GM12892 (cell line): ENCODE data around the gene SMIM13.
A peak's percentile ranks its signal among the peaks of the same experiment; 100 is the strongest.
"Not testable (repeated sequence)": the region's sequence is repeated elsewhere in the genome, so short reads cannot be mapped to it uniquely, and the experiment has no call there.

ENCODE experiments used
- DNase-seq: peaks from one replicate; pipeline ENCODE4 v3.0.0; 2011; ENCODE audit not compliant: insufficient read length
- FAIRE-seq: peaks from 2 replicates; lab custom pipeline; 2011; peaks lifted over from hg19 to GRCh38; lab: Jason Lieb, UNC
- POLR2A ChIP-seq: IDR thresholded peaks from 2 replicates; pipeline ENCODE4 v1.6.1; 2011; ENCODE audit warnings: low read depth, low read length, control low read depth
- POLR2AphosphoS5 ChIP-seq: IDR thresholded peaks from 2 replicates; pipeline ENCODE4 v1.6.1; 2011; ENCODE audit warnings: low read depth, low read length, control low read depth
- TAF1 ChIP-seq: IDR thresholded peaks from 2 replicates; pipeline ENCODE4 v1.6.1; 2011; ENCODE audit warnings: low read depth, mild to moderate bottlenecking, control low read depth, low read length, borderline replicate concordance

Gene SMIM13

GRCh38 chr6:11064836-11065235, 28.8 kb upstream of the SMIM13 start:
- DNase-seq (no peak), FAIRE-seq (no peak)
- TF ChIP-seq TAF1 (no peak), POLR2A (no peak), POLR2AphosphoS5 (no peak)

GRCh38 chr6:11065436-11066202, 28.0 kb upstream of the SMIM13 start:
- FAIRE-seq (no peak), DNase-seq (no peak)
- TF ChIP-seq POLR2A, result no peak

- no peak for TF ChIP-seq POLR2A
- TF ChIP-seq TAF1, result no peak
- no peak for TF ChIP-seq POLR2AphosphoS5
- DNase-seq (no peak), FAIRE-seq (no peak)
These were observed 26.9 kb upstream of the SMIM13 start for GRCh38 chr6:11066505-11067347.

DNA sequence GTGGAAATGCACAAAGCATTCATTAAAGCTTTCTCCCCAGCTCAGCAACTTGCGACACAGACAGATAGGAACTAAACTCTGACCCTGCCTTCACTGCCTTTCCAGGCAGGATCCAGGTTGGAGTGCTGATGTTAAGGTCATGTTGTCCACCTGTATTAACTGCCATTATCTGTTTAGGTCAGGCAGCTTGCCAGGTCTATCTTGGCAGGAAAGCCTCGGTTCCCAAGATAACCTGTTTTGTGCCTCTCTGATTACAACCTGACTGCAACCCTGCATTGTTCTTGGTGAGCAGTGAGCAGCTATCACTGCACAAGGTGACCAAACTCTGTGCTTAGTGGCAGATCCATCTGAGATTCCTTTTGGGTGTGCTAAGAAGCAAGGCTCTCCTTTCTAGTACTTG, 26.3 kb upstream of the SMIM13 start:
- TF ChIP-seq TAF1, result no peak
- TF ChIP-seq POLR2A, result no peak
- no peak for TF ChIP-seq POLR2AphosphoS5
- no peak for FAIRE-seq
- DNase-seq, result no peak

DNA sequence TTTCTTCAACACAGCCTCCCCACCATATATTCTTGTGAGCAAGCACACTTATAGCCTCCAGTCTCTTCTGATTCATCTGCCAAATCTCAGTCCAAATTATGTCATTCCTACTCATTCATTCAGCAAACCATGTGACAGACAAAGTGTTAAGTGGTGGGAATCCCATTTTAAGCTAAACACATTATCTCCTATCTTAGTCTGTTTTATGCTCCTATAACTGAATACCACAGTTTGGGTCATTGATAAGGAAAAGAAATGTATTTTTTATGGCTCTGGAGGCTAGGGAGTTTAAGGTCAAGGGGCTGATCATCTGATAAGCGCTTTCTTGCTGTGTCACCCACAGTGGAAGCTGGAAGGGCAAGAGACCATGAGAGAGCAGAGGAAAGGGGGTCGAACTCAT, 23.9 kb upstream of the SMIM13 start:
- DNase-seq, result no peak
- TF ChIP-seq POLR2AphosphoS5, result no peak
- TF ChIP-seq TAF1, result no peak
- no peak for TF ChIP-seq POLR2A
- no peak for FAIRE-seq

GRCh38 chr6:11072101-11072500, 21.5 kb upstream of the SMIM13 start:
- FAIRE-seq, result no peak
- TF ChIP-seq POLR2A (no peak), TAF1 (no peak), POLR2AphosphoS5 (no peak)
- DNase-seq, result no peak

DNA sequence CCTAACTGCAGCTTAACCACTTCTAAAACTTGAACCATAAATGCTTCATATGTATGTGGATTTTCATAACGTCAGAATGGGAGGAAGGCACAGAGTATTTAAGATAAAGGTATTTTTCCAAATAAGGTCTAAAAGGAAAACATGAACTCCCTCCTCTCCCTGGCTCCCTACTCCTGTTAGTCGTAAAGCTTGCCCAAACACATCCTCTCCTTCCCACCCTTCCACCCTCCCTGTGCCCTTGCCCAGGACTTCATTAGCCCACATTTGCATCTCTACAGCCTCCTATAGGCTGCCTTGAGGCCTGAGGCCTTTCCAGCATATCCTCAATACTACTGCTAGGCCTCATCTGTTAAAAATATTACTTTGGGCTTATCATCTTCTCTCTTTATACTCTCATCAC, 17.1 kb upstream of the SMIM13 start:
- no peak for DNase-seq
- FAIRE-seq, result peak; percentile 9
- no peak for TF ChIP-seq TAF1
- no peak for TF ChIP-seq POLR2A
- no peak for TF ChIP-seq POLR2AphosphoS5

GRCh38 chr6:11078266-11078665, 15.4 kb upstream of the SMIM13 start:
- TF ChIP-seq POLR2AphosphoS5 (no peak), TAF1 (no peak), POLR2A (no peak)
- no peak for FAIRE-seq

DNA sequence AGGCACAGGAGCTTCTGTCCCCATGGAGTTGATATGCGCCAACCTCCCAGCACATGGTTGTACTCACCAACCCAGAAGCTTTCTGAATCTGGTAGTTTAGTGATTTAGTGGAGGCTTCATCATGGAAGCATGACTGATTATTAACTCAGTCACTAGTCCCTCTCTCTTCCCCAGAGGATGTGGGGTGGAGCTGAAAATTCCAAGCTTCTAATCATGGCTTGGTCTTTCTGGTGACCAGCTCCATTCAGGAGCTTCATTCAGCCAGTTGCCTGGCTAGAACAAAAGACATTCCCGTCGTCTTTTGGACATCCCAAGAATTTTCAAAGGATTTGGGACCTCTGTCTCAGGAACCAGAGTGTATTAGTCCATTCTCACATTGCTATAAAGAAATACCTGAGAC, 13.3 kb upstream of the SMIM13 start:
- no peak for TF ChIP-seq POLR2A
- DNase-seq (no peak), FAIRE-seq (no peak)

More at GRCh38 chr6:11078266-11078665, 15.4 kb upstream of the SMIM13 start:
- DNase-seq, result no peak

- FAIRE-seq (no peak), DNase-seq (no peak)
- TF ChIP-seq POLR2AphosphoS5 (no peak), POLR2A (no peak), TAF1 (no peak)
These were observed 10.1 kb upstream of the SMIM13 start for GRCh38 chr6:11083491-11083890.

DNA sequence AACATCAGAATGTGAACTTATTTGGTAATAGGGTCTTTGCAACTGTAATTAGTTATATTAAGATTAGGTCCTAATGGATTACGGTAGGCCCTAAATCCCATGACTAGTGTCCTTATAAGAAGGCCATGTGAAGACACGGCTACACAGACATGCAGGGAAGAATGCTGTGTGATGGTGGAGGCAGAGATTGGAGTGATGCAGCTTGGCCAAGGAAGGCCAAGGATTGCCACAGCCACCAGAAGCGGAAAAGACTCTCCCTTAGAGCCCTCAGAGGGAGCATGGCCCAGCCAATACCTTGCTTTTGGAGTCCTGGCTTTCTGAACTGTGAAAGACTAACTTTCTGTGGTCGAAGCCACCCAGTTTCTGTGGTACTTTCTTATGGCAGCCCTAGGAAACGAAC, 9.7 kb upstream of the SMIM13 start:
- no peak for DNase-seq
- FAIRE-seq, result no peak
- TF ChIP-seq POLR2A (no peak), TAF1 (no peak), POLR2AphosphoS5 (no peak)

DNA sequence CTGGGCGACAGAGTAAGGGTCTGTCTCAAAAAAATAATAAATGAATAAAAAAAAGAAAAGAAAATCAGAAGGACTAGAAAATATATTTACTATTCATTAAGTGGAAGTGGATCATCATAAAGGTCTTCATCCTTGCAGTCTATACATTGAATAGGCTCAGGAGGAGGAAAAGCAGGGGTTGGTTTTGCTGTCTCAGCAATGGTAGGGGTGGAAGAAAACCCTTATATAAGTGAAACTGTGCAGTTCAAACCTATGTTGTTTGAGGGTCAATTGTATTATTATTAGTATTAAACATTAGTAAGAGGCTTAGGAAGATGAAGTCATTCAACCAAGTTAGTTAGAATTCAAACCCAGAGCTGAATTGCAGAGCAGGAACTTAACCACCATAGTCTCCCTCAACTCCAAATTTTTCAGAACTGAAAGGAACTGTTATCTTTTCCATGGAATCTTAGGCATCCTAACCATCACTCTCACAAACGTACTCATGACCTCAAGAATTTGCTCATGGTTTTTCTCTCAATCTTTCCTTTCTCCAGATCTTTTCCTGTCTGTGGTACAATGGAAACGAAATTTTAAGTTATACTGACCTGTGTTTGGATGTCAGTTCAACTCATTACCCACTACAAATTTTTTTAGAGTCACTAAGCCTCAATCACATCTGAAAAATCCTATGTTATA, 7.7 kb upstream of the SMIM13 start:
- FAIRE-seq, result no peak
- TF ChIP-seq POLR2A, result no peak
- no peak for TF ChIP-seq TAF1
- no peak for TF ChIP-seq POLR2AphosphoS5
- no peak for DNase-seq

DNA sequence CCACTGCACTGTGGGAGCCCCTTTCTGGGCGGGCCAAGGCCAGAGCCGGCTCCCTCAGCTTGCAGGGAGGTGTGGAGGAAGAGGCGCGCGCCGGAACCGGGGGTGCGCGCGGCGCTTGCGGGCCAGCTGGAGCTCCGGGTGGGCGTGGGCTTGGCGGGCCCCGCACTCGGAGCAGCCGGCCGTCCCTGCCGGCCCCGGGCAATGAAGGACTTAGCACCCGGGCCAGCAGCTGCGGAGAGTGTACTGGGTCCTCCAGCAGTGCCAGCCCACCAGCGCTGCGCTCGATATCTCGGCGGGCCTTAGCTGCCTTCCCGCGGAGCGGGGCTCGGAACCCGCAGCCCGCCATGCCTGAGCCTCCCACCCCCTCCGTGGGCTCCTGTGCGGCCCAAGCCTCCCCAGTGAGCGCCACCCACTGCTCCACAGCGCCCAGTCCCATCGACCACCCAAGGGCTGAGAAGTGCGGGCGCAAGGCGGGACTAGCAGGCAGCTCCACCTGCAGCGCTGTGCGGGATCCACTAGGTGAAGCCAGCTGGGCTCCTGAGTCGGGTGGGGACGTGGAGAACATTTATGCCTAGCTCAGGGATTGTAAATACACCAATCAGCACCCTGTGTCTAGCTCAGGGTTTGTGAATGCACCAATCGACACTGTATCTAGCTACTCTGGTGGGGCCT, 6.4 kb upstream of the SMIM13 start:
- not testable (repeated sequence) for DNase-seq

More for the DNA sequence above, 6.4 kb upstream of the SMIM13 start:
- not testable (repeated sequence) for FAIRE-seq
